HEK293 (cell line): Measurements from ENCODE around the gene TYRP1.

Experiments used
- CTCF ChIA-PET: fragments of 350-600 bp; formaldehyde crosslinking; extraction: SDS; loops from one replicate; lab custom pipeline; 2021; ENCODE audit warnings: antibody characterized with exemption; lab: Yijun Ruan, JAX
- POLR2A ChIA-PET: fragments of 300-600 bp; formaldehyde crosslinking; extraction: SDS; loops from one replicate; lab custom pipeline; 2020; ENCODE audit warnings: antibody characterized with exemption, inconsistent platforms; lab: Yijun Ruan, JAX
- H3K27ac ChIP-seq: fragments of 200-500 bp; sonication (Bioruptor generic); 2 replicates; pipeline ENCODE4 v1.5.1; 2014; ENCODE audit warnings: low read depth, low read length, control low read depth, inconsistent platforms; ENCODE audit errors: extremely low read depth
- H3K36me3 ChIP-seq, 2 experiments: fragments of 200-500 bp in 1 of 2; sonication (Bioruptor generic) in 1 of 2; 1 replicate in 1 of 2; 2 replicates in 1 of 2; pipeline ENCODE4 v1.5.1; 2014 to 2017; ENCODE audit warnings: inconsistent platforms in 2 of 2, low read length in 2 of 2; ENCODE audit not compliant: control insufficient read depth in 2 of 2, insufficient read depth in 1 of 2
- H3K4me1 ChIP-seq: fragments of 200-500 bp; sonication (Bioruptor generic); 2 replicates; pipeline ENCODE4 v1.5.1; 2014; ENCODE audit warnings: mild to moderate bottlenecking, low read length, inconsistent platforms; ENCODE audit not compliant: control insufficient read depth, insufficient read depth
- H3K4me3 ChIP-seq: 2 replicates; pipeline ENCODE4 v1.5.1; 2011; ENCODE audit warnings: low read depth, mild to moderate bottlenecking, control low read depth, low read length, moderate library complexity
- H3K9me3 ChIP-seq: fragments of 200-500 bp; sonication (Bioruptor generic); 2 replicates; pipeline ENCODE4 v1.5.1; 2014; ENCODE audit warnings: low read depth, low read length, inconsistent platforms; ENCODE audit not compliant: control insufficient read depth, insufficient read depth
- BCL11B ChIP-seq: fragments of 450-650 bp; formaldehyde crosslinking; IDR thresholded peaks from 2 replicates; pipeline ENCODE4 v1.5.1; 2016; ENCODE audit warnings: low read depth, missing biosample characterization, missing genetic modification characterization
- FEZF1 ChIP-seq: fragments of 450-650 bp; formaldehyde crosslinking; IDR thresholded peaks from 2 replicates; pipeline ENCODE4 v1.5.1; 2016; ENCODE audit warnings: missing biosample characterization, missing genetic modification characterization
- HOXA7 ChIP-seq: sonication (generic); formaldehyde crosslinking; IDR thresholded peaks from 2 replicates; pipeline ENCODE4 v1.8.1; 2022; ENCODE audit warnings: missing genetic modification reagents, borderline replicate concordance
- HOXC10 ChIP-seq: sonication (generic); formaldehyde crosslinking; IDR thresholded peaks from 2 replicates; pipeline ENCODE4 v1.8.1; 2023; ENCODE audit warnings: mild to moderate bottlenecking, missing genetic modification reagents
- OSR2 ChIP-seq: fragments of 450-650 bp; formaldehyde crosslinking; IDR thresholded peaks from 2 replicates; pipeline ENCODE4 v1.5.1; 2016; ENCODE audit warnings: missing biosample characterization, missing genetic modification characterization
- OVOL3 ChIP-seq: fragments of 450-650 bp; formaldehyde crosslinking; IDR thresholded peaks from 2 replicates; pipeline ENCODE4 v1.5.1; 2016; ENCODE audit warnings: missing biosample characterization, missing genetic modification characterization
- SP3 ChIP-seq: fragments of 450-650 bp; formaldehyde crosslinking; IDR thresholded peaks from 2 replicates; pipeline ENCODE4 v1.5.1; 2016; ENCODE audit warnings: missing biosample characterization, missing genetic modification characterization
- TRIM28 ChIP-seq: IDR thresholded peaks from 2 replicates; pipeline ENCODE4 v1.6.1; 2011; ENCODE audit warnings: low read length, control low read depth, borderline replicate concordance
- ZBTB17 ChIP-seq: fragments of 450-650 bp; formaldehyde crosslinking; IDR thresholded peaks from 2 replicates; pipeline ENCODE4 v1.5.1; 2016; ENCODE audit warnings: missing biosample characterization, missing genetic modification characterization
- ZBTB48 ChIP-seq: fragments of 450-650 bp; formaldehyde crosslinking; IDR thresholded peaks from 2 replicates; pipeline ENCODE4 v1.5.1; 2016; ENCODE audit warnings: missing biosample characterization, missing genetic modification characterization
- ZEB2 ChIP-seq: fragments of 450-650 bp; formaldehyde crosslinking; IDR thresholded peaks from 2 replicates; pipeline ENCODE4 v1.5.1; 2016; ENCODE audit warnings: missing biosample characterization, missing genetic modification characterization
- ZNF292 ChIP-seq: fragments of 450-650 bp; formaldehyde crosslinking; IDR thresholded peaks from 2 replicates; pipeline ENCODE4 v1.5.1; 2016; ENCODE audit warnings: low read depth, missing biosample characterization, missing genetic modification characterization, borderline replicate concordance
- ZNF585B ChIP-seq: fragments of 450-650 bp; formaldehyde crosslinking; IDR thresholded peaks from 2 replicates; pipeline ENCODE4 v1.5.1; 2016; ENCODE audit warnings: missing biosample characterization, missing genetic modification characterization
- ZNF610 ChIP-seq: fragments of 450-650 bp; formaldehyde crosslinking; IDR thresholded peaks from 2 replicates; pipeline ENCODE4 v1.5.1; 2016; ENCODE audit warnings: missing biosample characterization, missing genetic modification characterization, borderline replicate concordance
- ZNF626 ChIP-seq: fragments of 450-650 bp; sonication (Bioruptor Pico); formaldehyde crosslinking; IDR thresholded peaks from 2 replicates; pipeline ENCODE4 v1.5.1; 2018; ENCODE audit warnings: missing biosample characterization, missing genetic modification characterization, inconsistent platforms
- ZNF670 ChIP-seq: fragments of 450-650 bp; formaldehyde crosslinking; IDR thresholded peaks from 2 replicates; pipeline ENCODE4 v1.5.1; 2016; ENCODE audit warnings: missing biosample characterization, missing genetic modification characterization, low read depth
- ZXDB ChIP-seq: fragments of 450-650 bp; formaldehyde crosslinking; IDR thresholded peaks from 2 replicates; pipeline ENCODE4 v1.5.1; 2016; ENCODE audit warnings: missing biosample characterization, missing genetic modification characterization
- TF ChIP-seq, protein P1 (sequence below): fragments of 450-650 bp; formaldehyde crosslinking; IDR thresholded peaks from 2 replicates; pipeline ENCODE4 v1.5.1; 2016; ENCODE audit warnings: missing biosample characterization, missing genetic modification characterization, borderline replicate concordance
- TF ChIP-seq, protein P2 (sequence below): fragments of 450-650 bp; formaldehyde crosslinking; IDR thresholded peaks from 2 replicates; pipeline ENCODE4 v1.5.1; 2016; ENCODE audit warnings: missing biosample characterization, missing genetic modification characterization
- TF ChIP-seq, protein P3 (sequence below): fragments of 450-650 bp; formaldehyde crosslinking; IDR thresholded peaks from 2 replicates; pipeline ENCODE4 v1.5.1; 2017; ENCODE audit warnings: missing biosample characterization, missing genetic modification characterization
- TF ChIP-seq, protein P4 (sequence below): fragments of 450-650 bp; formaldehyde crosslinking; IDR thresholded peaks from 2 replicates; pipeline ENCODE4 v1.5.1; 2016; ENCODE audit warnings: missing biosample characterization, missing genetic modification characterization
- TF ChIP-seq, protein P5 (sequence below): fragments of 450-650 bp; formaldehyde crosslinking; IDR thresholded peaks from 2 replicates; pipeline ENCODE4 v1.5.1; 2016; ENCODE audit warnings: missing biosample characterization, missing genetic modification characterization, low read depth
- TF ChIP-seq, protein P6 (sequence below): IDR thresholded peaks from 2 replicates; pipeline ENCODE4 v1.6.1; 2011; ENCODE audit warnings: mild to moderate bottlenecking, low read depth, low read length, borderline replicate concordance
- TF ChIP-seq, protein P7 (sequence below): fragments of 450-650 bp; formaldehyde crosslinking; IDR thresholded peaks from 2 replicates; pipeline ENCODE4; 2016; ENCODE audit warnings: missing biosample characterization, missing genetic modification characterization

The TYRP1 gene

DNA sequence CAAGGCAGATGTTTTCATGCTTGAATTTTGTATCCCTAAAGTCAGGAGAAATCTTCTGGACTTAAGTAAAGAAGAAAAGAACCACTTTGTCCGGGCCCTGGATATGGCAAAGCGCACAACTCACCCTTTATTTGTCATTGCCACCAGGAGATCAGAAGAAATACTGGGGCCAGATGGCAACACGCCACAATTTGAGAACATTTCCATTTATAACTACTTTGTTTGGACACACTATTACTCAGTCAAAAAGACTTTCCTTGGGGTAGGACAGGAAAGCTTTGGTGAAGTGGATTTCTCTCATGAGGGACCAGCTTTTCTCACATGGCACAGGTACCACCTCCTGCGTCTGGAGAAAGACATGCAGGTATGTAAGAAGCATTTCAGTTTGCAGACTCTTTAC, 2.3 kb downstream of the TYRP1 start:
- Histone ChIP-seq H3K4me3 (no peak overlapping the region), H3K9me3 (no peaks in the 10 kb centered on the region), H3K27ac (no peak overlapping the region), H3K36me3 (no peaks in the 10 kb centered on the region), H3K4me1 (peaks cover 19% of the 10 kb centered on the region)
- POLR2A ChIA-PET: no interaction called here
- TF ChIP-seq ZNF292 (tag by site-specific recombination) (no peak), ZNF610 (tag by site-specific recombination) (no peak), ZNF585B (tag by site-specific recombination) (no peak), FEZF1 (tag by site-specific recombination) (0 out of 2 replicates have a peak, but pooled peaks have one; percentile 17)
- CTCF ChIA-PET: no interaction called here

DNA sequence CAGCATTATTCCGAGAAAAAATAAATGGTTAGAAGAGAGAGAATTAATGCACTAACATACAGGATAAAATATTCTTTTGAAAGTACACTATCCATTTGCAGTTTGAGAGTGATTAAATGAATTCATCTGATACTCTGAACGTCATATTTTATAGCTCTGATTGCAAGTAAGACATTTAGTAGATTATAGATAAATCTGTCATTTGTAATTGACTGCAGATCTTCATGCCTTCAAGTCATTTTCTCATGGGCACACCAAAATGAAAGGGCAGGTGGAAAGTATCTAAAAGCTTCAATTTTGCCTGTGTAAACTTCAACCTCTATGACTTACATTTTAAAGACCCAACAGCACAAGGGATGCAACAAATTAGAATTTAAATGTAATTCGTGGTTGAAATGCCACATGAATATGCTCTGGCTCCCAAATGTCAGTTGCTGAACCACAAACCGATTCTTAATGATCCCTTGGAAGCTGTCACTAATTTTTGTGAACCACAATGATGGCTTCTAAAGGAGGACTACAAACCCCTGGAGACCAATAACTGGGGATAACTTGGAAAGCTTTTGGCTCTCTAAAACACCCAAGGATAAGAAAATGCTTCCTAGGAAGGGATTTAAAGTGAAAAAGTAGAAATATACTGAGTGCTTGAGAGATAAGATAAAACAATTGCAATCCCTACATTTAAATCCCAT, 3.9 kb downstream of the TYRP1 start:
- H3K36me3 ChIP-seq: no peaks in the 10 kb centered on the region
- H3K4me3 ChIP-seq: no peak overlapping the region
- H3K27ac ChIP-seq: peak overlapping the region; percentile 20; the same call in 1 of the 2 replicates
- peaks cover 19% of the 10 kb centered on the region for H3K4me1 ChIP-seq
- POLR2A ChIA-PET: interaction anchor here (1.1 kb wide), 1 partner anchor 79 kb away, joined by 3 read pairs; no protein-coding TSS in a partner anchor
- no peaks in the 10 kb centered on the region for H3K9me3 ChIP-seq
- CTCF ChIA-PET: interaction anchor here (0.6 to 1.8 kb wide), 7 partner anchors 9 to 1703 kb away, joined by 3 to 4 read pairs (median 3); no protein-coding TSS in a partner anchor
- TF ChIP-seq, protein P1, sequence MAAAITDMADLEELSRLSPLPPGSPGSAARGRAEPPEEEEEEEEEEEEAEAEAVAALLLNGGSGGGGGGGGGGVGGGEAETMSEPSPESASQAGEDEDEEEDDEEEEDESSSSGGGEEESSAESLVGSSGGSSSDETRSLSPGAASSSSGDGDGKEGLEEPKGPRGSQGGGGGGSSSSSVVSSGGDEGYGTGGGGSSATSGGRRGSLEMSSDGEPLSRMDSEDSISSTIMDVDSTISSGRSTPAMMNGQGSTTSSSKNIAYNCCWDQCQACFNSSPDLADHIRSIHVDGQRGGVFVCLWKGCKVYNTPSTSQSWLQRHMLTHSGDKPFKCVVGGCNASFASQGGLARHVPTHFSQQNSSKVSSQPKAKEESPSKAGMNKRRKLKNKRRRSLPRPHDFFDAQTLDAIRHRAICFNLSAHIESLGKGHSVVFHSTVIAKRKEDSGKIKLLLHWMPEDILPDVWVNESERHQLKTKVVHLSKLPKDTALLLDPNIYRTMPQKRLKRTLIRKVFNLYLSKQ (tag by site-specific recombination): no peak
- TF ChIP-seq ZBTB48: peak; percentile 63
- TF ChIP-seq, protein P2, sequence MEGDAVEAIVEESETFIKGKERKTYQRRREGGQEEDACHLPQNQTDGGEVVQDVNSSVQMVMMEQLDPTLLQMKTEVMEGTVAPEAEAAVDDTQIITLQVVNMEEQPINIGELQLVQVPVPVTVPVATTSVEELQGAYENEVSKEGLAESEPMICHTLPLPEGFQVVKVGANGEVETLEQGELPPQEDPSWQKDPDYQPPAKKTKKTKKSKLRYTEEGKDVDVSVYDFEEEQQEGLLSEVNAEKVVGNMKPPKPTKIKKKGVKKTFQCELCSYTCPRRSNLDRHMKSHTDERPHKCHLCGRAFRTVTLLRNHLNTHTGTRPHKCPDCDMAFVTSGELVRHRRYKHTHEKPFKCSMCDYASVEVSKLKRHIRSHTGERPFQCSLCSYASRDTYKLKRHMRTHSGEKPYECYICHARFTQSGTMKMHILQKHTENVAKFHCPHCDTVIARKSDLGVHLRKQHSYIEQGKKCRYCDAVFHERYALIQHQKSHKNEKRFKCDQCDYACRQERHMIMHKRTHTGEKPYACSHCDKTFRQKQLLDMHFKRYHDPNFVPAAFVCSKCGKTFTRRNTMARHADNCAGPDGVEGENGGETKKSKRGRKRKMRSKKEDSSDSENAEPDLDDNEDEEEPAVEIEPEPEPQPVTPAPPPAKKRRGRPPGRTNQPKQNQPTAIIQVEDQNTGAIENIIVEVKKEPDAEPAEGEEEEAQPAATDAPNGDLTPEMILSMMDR (tag by site-specific recombination): no peak
- TF ChIP-seq, protein P3, sequence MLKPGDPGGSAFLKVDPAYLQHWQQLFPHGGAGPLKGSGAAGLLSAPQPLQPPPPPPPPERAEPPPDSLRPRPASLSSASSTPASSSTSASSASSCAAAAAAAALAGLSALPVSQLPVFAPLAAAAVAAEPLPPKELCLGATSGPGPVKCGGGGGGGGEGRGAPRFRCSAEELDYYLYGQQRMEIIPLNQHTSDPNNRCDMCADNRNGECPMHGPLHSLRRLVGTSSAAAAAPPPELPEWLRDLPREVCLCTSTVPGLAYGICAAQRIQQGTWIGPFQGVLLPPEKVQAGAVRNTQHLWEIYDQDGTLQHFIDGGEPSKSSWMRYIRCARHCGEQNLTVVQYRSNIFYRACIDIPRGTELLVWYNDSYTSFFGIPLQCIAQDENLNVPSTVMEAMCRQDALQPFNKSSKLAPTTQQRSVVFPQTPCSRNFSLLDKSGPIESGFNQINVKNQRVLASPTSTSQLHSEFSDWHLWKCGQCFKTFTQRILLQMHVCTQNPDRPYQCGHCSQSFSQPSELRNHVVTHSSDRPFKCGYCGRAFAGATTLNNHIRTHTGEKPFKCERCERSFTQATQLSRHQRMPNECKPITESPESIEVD (tag by site-specific recombination): peak; percentile 93
- TF ChIP-seq ZXDB (tag by site-specific recombination): peak; percentile 61
- TF ChIP-seq, protein P4, sequence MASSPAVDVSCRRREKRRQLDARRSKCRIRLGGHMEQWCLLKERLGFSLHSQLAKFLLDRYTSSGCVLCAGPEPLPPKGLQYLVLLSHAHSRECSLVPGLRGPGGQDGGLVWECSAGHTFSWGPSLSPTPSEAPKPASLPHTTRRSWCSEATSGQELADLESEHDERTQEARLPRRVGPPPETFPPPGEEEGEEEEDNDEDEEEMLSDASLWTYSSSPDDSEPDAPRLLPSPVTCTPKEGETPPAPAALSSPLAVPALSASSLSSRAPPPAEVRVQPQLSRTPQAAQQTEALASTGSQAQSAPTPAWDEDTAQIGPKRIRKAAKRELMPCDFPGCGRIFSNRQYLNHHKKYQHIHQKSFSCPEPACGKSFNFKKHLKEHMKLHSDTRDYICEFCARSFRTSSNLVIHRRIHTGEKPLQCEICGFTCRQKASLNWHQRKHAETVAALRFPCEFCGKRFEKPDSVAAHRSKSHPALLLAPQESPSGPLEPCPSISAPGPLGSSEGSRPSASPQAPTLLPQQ (tag by site-specific recombination): no peak
- TF ChIP-seq, protein P5, sequence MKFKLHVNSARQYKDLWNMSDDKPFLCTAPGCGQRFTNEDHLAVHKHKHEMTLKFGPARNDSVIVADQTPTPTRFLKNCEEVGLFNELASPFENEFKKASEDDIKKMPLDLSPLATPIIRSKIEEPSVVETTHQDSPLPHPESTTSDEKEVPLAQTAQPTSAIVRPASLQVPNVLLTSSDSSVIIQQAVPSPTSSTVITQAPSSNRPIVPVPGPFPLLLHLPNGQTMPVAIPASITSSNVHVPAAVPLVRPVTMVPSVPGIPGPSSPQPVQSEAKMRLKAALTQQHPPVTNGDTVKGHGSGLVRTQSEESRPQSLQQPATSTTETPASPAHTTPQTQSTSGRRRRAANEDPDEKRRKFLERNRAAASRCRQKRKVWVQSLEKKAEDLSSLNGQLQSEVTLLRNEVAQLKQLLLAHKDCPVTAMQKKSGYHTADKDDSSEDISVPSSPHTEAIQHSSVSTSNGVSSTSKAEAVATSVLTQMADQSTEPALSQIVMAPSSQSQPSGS (tag by site-specific recombination): no peak
- TF ChIP-seq OVOL3 (tag by site-specific recombination): 0 out of 2 replicates have a peak, but pooled peaks have one; percentile 23
- TF ChIP-seq ZEB2 (tag by site-specific recombination): 0 out of 2 replicates have a peak, but pooled peaks have one; percentile 28
- no peak for TF ChIP-seq SP3 (tag by site-specific recombination)
- TF ChIP-seq HOXA7 (CRISPR knock-in tag): no peak
- no peak for TF ChIP-seq ZNF626
- TF ChIP-seq, protein P6, sequence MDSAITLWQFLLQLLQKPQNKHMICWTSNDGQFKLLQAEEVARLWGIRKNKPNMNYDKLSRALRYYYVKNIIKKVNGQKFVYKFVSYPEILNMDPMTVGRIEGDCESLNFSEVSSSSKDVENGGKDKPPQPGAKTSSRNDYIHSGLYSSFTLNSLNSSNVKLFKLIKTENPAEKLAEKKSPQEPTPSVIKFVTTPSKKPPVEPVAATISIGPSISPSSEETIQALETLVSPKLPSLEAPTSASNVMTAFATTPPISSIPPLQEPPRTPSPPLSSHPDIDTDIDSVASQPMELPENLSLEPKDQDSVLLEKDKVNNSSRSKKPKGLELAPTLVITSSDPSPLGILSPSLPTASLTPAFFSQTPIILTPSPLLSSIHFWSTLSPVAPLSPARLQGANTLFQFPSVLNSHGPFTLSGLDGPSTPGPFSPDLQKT: no peak
- peak; percentile 37 for TF ChIP-seq ZBTB17 (tag by site-specific recombination)
- TF ChIP-seq TRIM28: 0 out of 2 replicates have a peak, but pooled peaks have one; percentile 24
- TF ChIP-seq OSR2 (tag by site-specific recombination): peak; percentile 94
- TF ChIP-seq, protein P7, sequence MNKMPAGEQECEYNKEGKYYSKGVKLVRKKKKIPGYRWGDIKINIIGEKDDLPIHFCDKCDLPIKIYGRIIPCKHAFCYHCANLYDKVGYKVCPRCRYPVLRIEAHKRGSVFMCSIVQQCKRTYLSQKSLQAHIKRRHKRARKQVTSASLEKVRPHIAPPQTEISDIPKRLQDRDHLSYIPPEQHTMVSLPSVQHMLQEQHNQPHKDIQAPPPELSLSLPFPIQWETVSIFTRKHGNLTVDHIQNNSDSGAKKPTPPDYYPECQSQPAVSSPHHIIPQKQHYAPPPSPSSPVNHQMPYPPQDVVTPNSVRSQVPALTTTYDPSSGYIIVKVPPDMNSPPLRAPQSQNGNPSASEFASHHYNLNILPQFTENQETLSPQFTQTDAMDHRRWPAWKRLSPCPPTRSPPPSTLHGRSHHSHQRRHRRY (tag by site-specific recombination): no peak
- no peak for TF ChIP-seq HOXC10 (CRISPR knock-in tag)
- no peak for TF ChIP-seq ZNF670 (tag by site-specific recombination)
- TF ChIP-seq BCL11B: 0 out of 2 replicates have a peak, but pooled peaks have one; percentile 60
